Epithelial cell of esophagus (primary cell): ENCODE measurements around the gene DHX57.
"Not testable (repeated sequence)": the region's sequence is repeated elsewhere in the genome, so short reads cannot be mapped to it uniquely, and the experiment has no call there.

Experiments
- DNase-seq: peaks from one replicate; pipeline ENCODE4 v3.0.0; 2010; ENCODE audit warnings: low read depth
- H3K4me3 ChIP-seq: 2 replicates; pipeline ENCODE4 v1.5.1; 2011; ENCODE audit warnings: mild to moderate bottlenecking, low read length, control low read depth
- CTCF ChIP-seq: IDR thresholded peaks from 2 replicates; pipeline ENCODE4 v1.5.1; 2011; ENCODE audit warnings: low read depth, mild to moderate bottlenecking, low read length, control low read depth, inconsistent platforms; ENCODE audit not compliant: insufficient read depth; ENCODE audit errors: missing control alignments

The DHX57 gene

GRCh38 chr2:38806015-38806732 is 69.6 kb downstream of the DHX57 start:
- no peak overlapping the region for H3K4me3 ChIP-seq
- DNase-seq, result no peak
- no peak for TF ChIP-seq CTCF

GRCh38 chr2:38797953-38798352 is 77.8 kb downstream of the DHX57 start:
- TF ChIP-seq CTCF, result no peak
- DNase-seq, result no peak
- H3K4me3 ChIP-seq, result no peak overlapping the region

- no peak overlapping the region for H3K4me3 ChIP-seq
- TF ChIP-seq CTCF, result no peak
- DNase-seq, result no peak
Measured at GRCh38 chr2:38797250-38797676, 78.5 kb downstream of the DHX57 start.

GRCh38 chr2:38795016-38795415 is 80.7 kb downstream of the DHX57 start:
- not testable (repeated sequence) for H3K4me3 ChIP-seq, DNase-seq

- TF ChIP-seq CTCF, result no peak
- DNase-seq, result no peak
- H3K4me3 ChIP-seq, result no peak overlapping the region
Measured at GRCh38 chr2:38794235-38794946, 81.3 kb downstream of the DHX57 start.

GRCh38 chr2:38793511-38793910 is 82.2 kb downstream of the DHX57 start:
- no peak for TF ChIP-seq CTCF
- no peak overlapping the region for H3K4me3 ChIP-seq
- DNase-seq, result no peak

GRCh38 chr2:38792751-38793150 is 83.0 kb downstream of the DHX57 start:
- no peak for TF ChIP-seq CTCF
- no peak overlapping the region for H3K4me3 ChIP-seq
- no peak for DNase-seq

GRCh38 chr2:38792321-38792720 is 83.4 kb downstream of the DHX57 start:
- not testable (repeated sequence) for DNase-seq

More at GRCh38 chr2:38792321-38792720, 83.4 kb downstream of the DHX57 start:
- not testable (repeated sequence) for H3K4me3 ChIP-seq
